ENCODE results near the gene ERMAP. TPM values are rescaled to one million over a fixed set of nuclear protein-coding genes. Genes with fewer than 3 reads are reported as not detected.
"Not testable (repeated sequence)": the region's sequence is repeated elsewhere in the genome, so short reads cannot be mapped to it uniquely, and the experiment has no call there.

Gene ERMAP
- total RNA-seq, 4 donors from 2014 or later, result 1.4 to 6.5 (median 3.9) TPM

GRCh38 chr1:42801832-42802473 is 15.0 kb upstream of the ERMAP start:
- in situ Hi-C loops (cut with MboI; ENCODE audit: low sequenced_read_pairs in 4 of 4), result no loop called here
- H3K27me3 ChIP-seq, result no peaks in the 10 kb centered on the region
- DNase-seq, result no peak
- peak in 1 of 2 donors; percentile 33 for ATAC-seq
- H3K4me3 ChIP-seq, result no peak overlapping the region
- peaks cover 0 to 4% of the 10 kb centered on the region in 2 donors for H3K4me1 ChIP-seq
- no peak for TF ChIP-seq POLR2A (IDR thresholded peaks at IDR 0.05)
- TF ChIP-seq CTCF (IDR thresholded peaks at IDR 0.05 in 4 of 5, conservative IDR thresholded peaks at IDR 0.05 in 1 of 5), result no peak
- H3K9me3 ChIP-seq, result no peaks in the 10 kb centered on the region
- H3K27ac ChIP-seq, result no peak overlapping the region
- no peaks in the 10 kb centered on the region for H3K36me3 ChIP-seq
- intact Hi-C loops (cut with DNase I; ENCODE audit: low total_unique reads), result no loop called here

DNA sequence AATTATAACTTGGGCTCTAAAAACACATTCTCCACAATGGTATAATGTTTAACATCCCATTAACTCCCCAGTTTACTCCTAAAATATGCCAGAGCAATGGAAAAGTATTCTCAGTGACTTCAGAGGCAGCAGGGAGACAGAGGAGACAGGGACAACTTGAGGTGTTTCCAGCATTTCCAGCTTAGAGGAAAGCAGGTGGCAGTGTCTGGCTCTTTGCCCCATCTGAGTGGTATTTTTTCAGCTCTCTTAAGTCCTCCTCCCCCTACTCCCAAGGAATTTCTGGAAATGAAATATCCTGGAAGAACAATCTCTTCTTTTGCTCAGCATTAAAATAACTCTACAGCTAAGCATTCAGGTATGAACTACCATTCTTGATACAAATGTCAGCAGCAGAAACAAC is 10.8 kb upstream of the ERMAP start:
- no peak overlapping the region for H3K27ac ChIP-seq
- DNase-seq (no peak), ATAC-seq (no peak)
- H3K9me3 ChIP-seq, result no peaks in the 10 kb centered on the region
- no peaks in the 10 kb centered on the region for H3K36me3 ChIP-seq
- in situ Hi-C loops (cut with MboI; ENCODE audit: low sequenced_read_pairs in 4 of 4), result no loop called here
- no peaks in the 10 kb centered on the region for H3K27me3 ChIP-seq
- peaks cover 0 to 4% of the 10 kb centered on the region in 2 donors for H3K4me1 ChIP-seq
- no peak overlapping the region for H3K4me3 ChIP-seq
- no peak for TF ChIP-seq POLR2A (IDR thresholded peaks at IDR 0.05)
- TF ChIP-seq CTCF (IDR thresholded peaks at IDR 0.05 in 4 of 5, conservative IDR thresholded peaks at IDR 0.05 in 1 of 5), result no peak
- intact Hi-C loops (cut with DNase I; ENCODE audit: low total_unique reads), result no loop called here

GRCh38 chr1:42806593-42806992 is 10.3 kb upstream of the ERMAP start:
- peaks cover 0 to 4% of the 10 kb centered on the region in 2 donors for H3K4me1 ChIP-seq
- no peaks in the 10 kb centered on the region for H3K36me3 ChIP-seq
- no peak for DNase-seq
- in situ Hi-C loops (cut with MboI; ENCODE audit: low sequenced_read_pairs in 4 of 4) (no loop called here), intact Hi-C loops (cut with DNase I; ENCODE audit: low total_unique reads) (no loop called here)
- no peaks in the 10 kb centered on the region for H3K27me3 ChIP-seq
- H3K9me3 ChIP-seq, result no peaks in the 10 kb centered on the region
- ATAC-seq, result no peak
- TF ChIP-seq CTCF (IDR thresholded peaks at IDR 0.05 in 4 of 5, conservative IDR thresholded peaks at IDR 0.05 in 1 of 5) (no peak), POLR2A (IDR thresholded peaks at IDR 0.05) (no peak)
- H3K4me3 ChIP-seq, result no peak overlapping the region
- no peak overlapping the region for H3K27ac ChIP-seq

DNA sequence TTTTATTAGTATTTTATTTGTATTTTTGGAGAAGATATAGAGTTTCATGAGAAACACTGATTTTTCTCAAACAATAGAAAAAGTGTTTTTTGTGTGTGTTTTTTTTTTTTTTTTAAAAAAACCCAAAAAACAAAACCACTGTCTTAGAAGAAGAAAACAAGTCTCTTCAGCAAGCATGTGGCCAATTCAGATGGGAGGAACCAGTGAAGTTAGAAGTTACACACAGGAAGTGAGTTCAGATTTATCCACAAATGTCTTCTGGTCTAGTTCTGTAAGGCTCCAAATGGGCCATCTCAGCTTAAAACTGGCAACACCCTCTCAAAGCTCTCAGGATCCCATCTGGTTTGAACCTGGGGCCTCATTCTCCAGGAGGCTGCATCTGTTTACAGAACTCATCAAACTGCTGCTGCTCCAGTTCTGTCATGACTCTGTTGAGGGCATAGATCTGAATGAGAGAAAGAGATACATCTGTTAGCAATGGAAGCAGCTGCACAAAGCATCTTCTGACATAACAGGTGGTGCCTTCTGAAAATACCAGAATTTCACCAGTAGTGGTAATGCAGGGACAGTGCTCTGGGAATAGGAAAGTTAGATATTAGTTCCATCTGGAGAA is 9.8 kb upstream of the ERMAP start:
- in situ Hi-C loops (cut with MboI; ENCODE audit: low sequenced_read_pairs in 4 of 4) (no loop called here), intact Hi-C loops (cut with DNase I; ENCODE audit: low total_unique reads) (no loop called here)
- ATAC-seq (no peak), DNase-seq (no peak)
- no peaks in the 10 kb centered on the region for H3K9me3 ChIP-seq
- peaks cover 0 to 4% of the 10 kb centered on the region in 2 donors for H3K4me1 ChIP-seq
- H3K27me3 ChIP-seq, result no peaks in the 10 kb centered on the region
- no peak overlapping the region for H3K27ac ChIP-seq
- H3K4me3 ChIP-seq, result no peak overlapping the region
- no peaks in the 10 kb centered on the region for H3K36me3 ChIP-seq
- TF ChIP-seq POLR2A (IDR thresholded peaks at IDR 0.05) (no peak), CTCF (IDR thresholded peaks at IDR 0.05 in 4 of 5, conservative IDR thresholded peaks at IDR 0.05 in 1 of 5) (no peak)

GRCh38 chr1:42814815-42815214 is 2.1 kb upstream of the ERMAP start:
- DNase-seq; H3K27ac ChIP-seq; H3K36me3 ChIP-seq; H3K9me3 ChIP-seq; ATAC-seq; H3K4me3 ChIP-seq; H3K27me3 ChIP-seq; in situ Hi-C loops (cut with MboI; ENCODE audit: low sequenced_read_pairs in 4 of 4): not testable (repeated sequence)
- H3K4me1 ChIP-seq, result peaks cover 0 to 20% of the 10 kb centered on the region in 2 donors
- intact Hi-C loops (cut with DNase I; ENCODE audit: low total_unique reads), result loop anchor here (10.0 kb wide), 1 partner anchor 110 kb away; no protein-coding TSS in a partner anchor

Measured in gastrocnemius medialis (tissue), 4 donors.